TTC549 (cell line): ENCODE data around the gene LTC4S.

Source experiments
- FAIRE-seq: peaks from 2 replicates; lab custom pipeline; 2012; peaks lifted over from hg19 to GRCh38; lab: Jason Lieb, UNC

Gene LTC4S

DNA sequence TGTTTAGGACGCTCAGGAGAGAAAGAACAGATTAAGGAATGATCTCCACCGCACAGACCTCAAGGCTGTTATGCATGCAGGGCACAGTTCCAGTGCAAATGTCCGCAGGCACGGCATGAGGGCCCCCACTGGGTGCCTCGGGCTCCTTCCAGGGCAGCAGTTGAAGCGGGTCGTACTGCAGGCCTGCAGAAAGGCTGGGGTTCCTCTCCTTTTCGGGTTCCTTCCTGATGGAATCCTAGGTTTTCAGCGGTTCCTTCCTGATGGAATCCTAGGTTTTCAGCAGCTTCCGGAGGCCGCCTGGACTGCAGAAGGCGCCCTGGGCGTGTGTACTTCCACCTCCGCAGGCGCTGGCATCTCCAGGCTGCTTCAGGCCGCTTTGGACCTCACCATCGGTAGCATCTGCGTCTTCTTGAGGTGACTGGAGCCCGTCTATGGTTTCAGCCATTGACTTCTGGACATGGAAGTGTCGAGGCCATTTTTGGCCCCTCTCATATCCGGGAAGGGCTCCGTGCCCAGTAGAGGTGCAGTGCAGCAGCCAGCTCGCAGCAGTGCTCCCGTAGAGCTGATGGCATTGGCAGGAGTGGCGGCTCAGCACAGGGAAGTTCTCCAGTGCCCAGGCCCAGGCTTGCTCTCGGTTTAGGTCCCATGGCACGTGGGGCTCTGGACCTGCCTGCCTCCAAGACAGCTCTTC is 18.5 kb downstream of the LTC4S start:
- FAIRE-seq, result no peak

DNA sequence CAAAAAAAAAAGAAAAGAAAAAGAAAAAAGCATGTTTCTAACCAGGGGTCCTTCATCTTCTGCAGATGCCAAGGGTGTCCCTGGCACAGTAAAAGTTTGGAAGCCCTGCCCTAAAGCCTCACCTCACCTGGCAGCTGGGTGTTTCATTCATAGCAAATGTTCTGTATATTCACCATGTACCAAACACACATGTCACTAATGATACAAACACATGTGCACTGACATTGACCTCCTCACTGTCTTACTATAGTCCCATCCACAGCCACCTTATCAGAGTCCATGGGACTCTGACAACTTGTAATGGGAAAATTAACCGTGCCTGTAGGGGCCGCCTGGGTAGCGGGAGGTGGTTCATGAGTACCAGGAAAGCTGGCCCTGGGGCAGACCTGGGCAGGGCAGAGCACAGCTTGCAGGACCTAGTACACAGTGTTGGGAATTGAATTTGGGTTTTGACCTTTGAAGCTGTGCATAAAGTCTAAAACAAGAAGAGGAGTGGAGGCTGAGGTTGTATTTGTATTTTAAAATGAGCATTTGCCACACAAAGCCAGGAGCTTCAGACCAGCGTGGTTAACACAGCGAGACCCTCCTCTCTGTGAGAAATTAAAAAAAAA is 19.3 kb downstream of the LTC4S start:
- FAIRE-seq, result no peak

DNA sequence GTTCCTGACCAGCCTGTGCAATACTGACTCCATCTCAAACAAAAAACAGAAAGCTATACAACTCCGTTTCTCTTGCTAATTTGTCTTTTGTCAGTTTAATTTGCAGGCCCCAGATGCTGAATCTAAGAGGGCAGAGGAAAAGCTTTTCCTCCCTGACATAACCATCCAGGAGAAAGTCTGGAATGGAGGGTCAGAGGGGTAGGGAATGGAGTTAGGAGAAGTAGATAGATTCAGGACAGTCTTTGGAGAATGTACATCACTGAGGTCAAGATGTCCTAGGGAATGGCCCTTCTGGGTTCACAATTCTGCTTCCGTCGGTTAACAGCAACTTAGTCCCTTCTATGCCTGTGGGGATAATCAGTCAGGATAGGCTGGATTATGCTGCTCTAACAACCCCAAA is 20.3 kb downstream of the LTC4S start:
- FAIRE-seq, result no peak

DNA sequence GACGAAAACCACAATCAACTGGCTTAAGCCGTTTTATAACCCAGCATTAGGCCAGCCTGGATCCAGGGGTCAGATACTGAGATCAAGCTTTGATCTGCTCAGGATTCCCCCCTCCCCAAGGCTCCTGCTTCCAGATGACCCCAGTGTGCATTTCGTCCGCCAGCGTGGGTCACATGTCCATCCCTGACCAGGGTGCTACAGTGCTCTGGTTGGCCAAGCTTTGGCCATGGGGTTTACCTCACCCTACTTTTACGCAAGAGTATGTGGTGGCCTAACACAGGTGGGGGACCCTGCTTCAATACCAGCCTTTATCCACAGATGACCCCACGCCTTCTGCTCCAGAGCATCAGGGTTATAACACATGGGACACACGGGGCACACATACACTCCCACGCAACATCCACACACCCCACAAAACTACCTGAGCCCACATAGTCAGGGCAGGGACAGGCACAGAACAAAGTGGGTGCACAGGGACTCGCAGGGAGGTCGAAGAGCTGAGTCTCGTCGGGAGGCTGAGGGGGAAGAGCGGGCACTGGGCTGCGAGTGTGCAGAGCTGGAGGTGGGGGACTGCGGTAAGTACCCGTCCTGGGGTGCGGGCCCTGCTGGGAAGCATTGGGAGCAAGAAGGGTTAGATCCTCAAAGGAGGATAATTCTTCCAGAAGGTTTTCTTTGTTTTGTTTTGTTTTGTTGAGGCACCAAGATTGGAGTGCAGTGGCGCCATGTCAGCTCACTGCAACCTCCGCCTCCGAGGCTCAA is 21.9 kb downstream of the LTC4S start:
- no peak for FAIRE-seq

DNA sequence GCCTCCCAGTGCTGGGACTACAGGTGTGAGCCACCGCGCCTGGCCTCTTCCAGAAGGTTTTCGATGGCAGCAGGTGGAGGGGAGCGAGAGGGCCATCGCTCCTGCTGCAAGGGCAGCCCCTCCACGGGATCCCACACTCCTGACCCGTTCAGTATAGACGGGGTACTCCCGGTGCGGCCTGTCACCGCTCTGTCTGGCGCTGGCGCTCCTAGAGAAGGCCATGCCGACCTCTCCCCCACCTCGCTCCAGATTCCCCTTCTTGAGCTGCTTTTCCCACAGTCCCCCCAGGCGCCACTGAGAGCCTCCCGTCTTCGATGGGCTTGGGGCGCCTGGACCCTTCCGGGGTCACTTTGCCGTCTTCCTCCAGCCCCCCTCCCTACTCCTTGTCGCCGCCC is 22.6 kb downstream of the LTC4S start:
- no peak for FAIRE-seq

DNA sequence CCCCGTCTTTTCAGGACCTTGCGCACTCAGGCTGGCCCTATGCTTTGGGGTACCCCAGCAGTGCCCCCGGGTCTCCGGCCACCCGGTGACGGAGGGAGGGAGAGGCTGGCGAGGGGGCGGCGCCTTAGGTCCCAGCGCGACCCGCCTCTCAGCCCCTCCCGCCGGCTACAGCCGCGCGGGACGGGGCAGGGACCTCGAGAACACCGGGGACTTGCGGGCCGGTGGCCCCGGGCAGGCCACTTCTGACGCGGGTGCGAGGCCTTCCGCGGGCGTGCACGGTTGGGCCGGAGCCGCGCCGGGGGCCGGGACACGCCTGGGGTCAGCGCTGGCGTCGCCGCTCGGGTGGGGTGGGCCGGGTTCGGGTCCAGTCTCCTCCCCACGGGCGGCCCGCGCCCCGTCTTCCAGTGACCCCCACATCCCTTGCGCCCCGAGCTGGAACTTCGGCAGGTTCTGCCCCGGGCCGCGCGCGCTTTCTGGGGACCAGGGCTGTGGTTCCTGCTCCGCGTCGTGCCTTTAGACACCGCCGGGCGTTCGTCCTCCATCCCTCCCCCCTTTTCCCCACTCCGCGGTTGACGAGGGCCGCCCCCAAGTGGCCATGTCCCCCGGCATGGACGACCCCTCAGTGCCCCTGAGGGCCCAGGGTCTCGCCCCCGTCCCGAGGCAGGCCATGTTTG is 23.1 kb downstream of the LTC4S start:
- no peak for FAIRE-seq

DNA sequence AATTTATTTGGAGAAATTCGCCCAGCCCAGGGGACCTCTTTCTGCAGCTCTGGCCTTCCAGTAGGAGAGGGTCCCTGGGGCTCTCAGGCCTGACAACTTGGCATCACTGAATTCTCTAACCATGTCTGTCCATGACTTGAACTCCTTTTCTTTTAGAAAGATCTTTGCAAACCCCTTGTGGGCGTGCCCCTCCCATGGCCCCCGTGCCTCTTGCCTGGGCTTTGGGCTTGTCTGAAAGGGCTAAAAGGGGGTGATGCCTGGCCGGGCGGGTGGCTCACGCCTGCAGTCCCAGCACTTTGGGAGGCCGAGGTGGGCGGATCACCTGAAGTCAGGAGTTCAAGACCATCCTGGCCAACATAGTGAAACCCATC is 23.7 kb downstream of the LTC4S start:
- no peak for FAIRE-seq

DNA sequence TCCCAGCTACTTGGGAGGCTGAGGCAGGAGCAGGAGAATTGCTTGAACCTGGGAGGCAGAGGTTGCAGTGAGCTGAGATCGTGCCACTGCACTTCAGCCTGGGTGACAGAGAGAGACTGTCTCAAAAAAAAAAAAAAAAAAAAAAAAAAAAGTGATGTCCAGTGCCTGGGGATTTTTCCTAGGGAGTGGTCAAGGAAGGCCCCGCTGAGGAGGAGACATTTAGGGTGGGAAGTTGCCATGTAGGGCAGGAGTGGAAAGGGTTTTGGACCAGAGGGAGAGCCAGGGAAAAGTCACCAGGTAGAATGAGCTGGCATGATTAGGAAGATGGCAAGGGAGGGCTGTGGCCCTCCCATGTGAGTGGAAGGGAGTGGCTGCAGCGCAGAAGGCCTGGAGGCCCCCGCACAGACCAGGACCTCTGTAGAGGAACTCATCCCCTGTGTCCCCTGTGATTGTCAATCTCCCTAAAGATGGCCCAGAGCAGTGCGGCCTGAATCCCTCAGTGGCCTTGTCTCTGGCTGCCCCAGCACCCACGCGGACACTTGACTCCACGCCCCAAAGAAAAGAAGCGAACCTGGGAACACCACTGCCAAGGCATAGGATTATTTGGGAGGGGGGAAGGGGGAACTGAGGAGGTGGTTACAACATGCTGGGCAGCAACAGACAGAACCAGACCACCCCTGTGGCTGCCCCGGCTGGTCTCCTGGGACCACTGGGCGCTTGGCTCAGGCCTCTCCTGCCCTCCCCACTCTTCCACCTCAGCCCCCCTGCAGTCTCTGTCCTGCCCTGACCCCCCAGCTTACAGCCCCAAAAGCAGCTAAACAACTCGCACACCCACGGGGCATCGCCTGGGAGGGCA is 24.3 kb downstream of the LTC4S start:
- FAIRE-seq, result no peak

DNA sequence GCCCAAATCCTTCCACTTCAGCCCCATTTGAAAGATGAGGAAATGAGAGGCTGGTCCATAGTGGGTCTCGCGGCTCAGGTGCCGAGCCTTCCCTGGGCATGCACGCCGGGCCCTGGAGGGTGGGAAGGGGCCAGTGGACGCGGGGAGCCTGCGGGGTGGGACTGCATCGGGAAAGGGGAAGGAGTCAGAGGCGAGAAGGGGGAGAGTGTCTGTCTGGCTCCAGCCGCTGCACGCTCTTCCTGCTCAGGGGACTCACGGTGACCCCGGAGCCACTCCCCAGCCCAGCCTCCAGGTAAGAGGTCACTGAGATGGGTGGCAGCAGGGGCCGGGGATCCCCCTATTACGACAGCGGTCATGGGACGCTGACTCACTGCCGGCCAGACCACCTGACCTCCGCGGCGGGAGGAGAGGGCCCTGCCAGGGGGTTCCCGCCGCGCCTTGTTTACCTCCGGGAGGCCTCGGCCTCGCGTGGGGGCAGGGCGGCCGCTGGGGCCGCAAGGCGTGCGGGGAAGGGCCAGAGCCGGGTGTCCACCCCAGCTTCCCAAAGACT is 25.0 kb downstream of the LTC4S start:
- no peak for FAIRE-seq

DNA sequence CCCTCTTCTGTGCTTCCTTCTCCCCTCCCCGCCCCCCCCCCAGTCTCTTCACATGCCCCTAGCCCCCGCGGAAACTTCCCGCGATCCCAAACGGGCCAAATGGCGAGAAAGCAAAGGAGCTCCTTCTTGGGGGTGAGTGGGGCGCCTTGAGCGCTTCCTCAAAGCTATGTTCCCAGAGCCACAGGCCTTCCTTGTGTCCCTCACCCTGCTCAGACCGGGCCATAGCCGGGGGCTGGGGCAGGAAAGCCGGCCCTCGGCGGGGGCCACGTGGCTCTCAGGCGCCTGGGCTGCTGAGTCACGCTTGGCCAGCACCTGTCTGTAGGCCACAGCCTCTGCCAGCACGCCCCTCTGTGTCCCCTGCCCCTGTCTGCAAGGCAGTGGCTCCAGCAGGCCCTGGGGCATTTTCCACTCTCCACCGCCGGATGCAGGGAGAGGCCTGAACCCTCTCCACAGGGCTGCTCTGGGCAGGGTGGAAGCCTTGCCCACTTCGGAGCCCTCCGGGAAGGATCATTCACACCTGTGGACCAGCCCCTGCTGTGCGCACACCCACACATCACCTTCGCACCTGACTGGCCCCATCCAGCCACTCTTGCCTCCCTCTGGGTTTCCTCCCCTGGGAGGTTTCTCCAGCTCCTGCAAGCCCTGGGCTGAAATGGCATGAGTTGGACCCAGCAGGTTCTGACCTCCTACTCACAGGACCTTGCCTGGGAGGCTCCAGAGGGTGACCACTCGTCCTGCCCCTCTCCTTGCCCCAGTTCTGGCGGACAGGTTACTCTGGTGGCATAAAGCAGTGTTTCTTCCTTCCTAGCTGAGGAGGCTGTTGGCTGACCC is 25.7 kb downstream of the LTC4S start:
- FAIRE-seq, result no peak

DNA sequence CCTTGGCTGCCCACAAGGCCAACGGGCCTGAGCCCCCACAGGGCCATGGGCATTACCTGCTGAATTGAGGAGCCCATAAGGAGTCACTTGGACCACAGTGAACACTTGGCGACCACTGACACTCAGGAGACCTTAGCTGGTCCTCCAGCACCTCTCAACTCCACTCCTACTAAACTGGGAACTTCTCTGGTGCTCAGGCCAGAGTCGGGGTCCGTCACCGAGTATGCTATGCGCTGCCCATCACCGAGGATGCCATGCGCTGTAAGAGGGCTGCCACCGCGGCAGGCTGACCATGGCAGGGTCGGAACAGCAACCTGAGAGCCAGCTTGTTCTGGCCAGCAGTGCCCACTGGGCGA is 26.3 kb downstream of the LTC4S start:
- no peak for FAIRE-seq

DNA sequence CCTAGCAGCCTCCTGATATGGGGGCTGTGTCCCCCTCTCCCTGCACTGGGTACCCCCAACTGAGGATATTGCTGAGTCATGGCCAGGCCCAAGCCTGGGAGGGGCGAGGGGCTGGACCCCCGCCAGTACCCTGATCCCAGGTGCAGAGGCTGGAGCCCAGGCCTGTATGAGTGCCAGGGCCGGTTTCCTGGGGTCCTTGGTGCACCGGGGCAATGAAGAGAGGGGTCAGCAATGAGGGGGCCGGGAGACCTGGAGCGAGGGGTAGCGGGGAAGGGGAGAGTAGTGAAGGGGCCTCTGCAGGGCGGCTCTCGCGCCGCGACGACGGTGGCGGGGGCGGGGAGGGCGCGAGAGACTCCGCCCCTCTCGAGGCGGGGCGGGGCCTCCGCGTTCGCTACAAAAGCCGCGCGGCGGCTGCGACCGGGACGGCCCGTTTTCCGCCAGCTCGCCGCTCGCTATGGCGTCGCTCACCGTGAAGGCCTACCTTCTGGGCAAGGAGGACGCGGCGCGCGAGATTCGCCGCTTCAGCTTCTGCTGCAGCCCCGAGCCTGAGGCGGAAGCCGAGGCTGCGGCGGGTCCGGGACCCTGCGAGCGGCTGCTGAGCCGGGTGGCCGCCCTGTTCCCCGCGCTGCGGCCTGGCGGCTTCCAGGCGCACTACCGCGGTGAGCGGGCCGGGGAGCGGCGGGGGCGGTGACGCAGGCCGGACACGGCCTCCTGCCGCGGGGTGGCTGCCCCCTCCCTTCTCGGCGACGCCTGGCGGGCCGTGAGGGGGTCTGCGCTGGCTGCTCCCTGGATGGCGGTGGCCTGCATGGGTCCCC is 26.9 kb downstream of the LTC4S start, which contains the start of gene SQSTM1:
TSS of gene SQSTM1 (plus strand) at position 423 of the 815 bp plus-strand sequence. CDS start at position 455, 32 bp downstream.
- no peak for FAIRE-seq

DNA sequence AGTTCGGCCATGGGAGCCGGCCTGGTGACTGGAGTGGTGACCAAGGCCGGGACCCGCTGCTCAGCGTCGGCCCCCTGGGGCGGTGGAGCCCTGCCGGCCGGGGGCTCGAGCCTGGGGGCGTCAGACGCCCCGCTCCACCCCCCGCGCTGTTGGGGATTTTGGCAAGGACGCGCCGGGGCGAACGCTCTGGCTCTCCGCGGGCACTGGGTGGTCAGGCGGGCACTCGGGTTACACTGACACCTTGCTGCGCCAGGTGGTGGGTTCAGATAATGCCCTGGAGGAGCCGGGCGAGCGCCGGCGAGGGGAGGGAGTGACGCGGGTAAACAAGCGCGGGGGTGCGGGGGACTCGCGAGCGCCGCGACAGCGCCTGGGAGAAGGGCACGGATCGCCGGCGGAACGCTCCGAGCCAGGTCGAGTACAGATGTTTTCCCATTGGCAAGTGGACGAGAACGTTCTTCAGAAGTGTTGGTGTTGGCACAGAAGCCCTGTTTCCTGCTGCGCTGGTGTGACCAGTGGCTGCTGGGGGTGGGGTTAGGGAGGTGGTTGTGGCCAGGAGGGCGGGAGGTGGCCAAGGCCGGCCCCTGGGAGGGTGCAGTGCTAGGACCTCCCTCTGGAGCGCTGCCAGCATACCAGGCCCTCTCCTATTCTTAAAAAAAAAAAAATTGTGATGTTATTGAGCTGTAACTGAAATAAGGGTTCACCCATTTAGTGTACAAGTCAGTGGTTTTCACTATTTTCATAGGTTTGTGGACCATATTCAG is 27.7 kb downstream of the LTC4S start:
- FAIRE-seq, result no peak

DNA sequence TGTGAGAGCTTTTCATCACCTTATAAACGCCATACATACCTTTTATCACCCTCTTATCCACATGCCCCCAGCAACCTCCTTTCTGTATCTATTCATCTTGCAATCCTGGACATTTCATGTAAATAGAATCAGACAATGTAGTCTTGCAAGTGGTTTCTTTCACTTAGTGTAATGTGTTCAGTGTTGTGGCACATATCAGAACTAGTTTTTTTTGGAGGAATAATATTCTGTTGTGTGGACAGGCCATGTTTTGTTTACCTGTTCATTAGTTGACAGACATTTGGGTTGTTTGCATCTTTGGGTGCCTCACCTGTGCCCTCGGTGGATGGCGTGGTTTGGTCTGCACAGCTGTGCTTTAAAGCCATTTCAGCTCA is 28.3 kb downstream of the LTC4S start:
- FAIRE-seq, result no peak

DNA sequence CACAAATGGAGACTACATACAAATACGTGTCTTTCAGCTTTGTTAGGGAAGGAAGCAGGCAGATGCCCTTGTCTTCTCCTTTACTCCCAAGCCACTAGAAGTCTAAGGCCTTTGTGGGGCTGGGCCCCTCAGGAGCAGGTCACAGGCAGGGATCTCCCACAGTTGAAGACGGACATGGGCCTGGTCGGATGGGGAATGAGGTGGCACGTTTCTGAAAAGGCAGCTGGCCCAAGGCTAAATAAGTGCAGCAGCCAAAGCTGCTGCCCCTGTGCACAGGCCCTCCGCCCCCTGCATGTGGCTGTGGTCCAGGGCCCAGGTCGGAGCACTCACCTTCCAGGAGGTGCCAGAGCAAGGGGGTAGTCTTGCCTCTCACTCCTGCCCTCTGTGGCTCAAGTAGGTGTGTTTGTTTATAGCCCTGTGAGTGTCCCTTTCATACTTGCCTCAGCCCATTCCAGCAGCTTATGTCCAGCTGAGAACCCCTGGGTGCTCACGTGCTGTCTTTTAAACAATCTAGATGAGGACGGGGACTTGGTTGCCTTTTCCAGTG is 28.7 kb downstream of the LTC4S start:
- no peak for FAIRE-seq

DNA sequence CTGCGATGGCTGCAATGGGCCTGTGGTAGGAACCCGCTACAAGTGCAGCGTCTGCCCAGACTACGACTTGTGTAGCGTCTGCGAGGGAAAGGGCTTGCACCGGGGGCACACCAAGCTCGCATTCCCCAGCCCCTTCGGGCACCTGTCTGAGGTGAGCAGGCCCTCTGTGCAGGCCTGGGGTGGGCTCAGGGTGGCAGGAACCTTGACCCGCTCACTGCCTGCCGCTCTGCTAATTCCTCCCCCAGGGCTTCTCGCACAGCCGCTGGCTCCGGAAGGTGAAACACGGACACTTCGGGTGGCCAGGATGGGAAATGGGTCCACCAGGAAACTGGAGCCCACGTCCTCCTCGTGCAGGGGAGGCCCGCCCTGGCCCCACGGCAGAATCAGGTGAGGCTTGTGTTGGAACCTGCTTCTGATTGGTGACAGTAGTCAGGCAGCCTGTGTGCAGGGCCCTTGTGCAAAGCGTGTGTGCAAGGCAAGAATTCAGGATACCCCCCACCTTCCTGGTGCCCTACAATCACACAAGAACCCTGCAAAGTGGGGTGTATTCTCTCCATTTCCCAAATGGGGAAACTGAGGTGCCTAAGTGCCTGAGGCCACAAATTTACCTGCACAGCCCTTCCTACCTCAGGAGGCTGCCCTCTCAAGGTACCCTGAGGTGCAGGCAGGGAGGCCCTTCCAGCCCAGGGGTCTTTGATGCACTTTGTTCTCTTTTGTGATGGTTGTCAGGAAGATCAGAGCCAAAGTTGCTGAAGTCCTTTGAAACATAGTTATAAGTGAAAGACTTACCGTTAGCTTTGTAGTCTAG is 30.4 kb downstream of the LTC4S start:
- no peak for FAIRE-seq

DNA sequence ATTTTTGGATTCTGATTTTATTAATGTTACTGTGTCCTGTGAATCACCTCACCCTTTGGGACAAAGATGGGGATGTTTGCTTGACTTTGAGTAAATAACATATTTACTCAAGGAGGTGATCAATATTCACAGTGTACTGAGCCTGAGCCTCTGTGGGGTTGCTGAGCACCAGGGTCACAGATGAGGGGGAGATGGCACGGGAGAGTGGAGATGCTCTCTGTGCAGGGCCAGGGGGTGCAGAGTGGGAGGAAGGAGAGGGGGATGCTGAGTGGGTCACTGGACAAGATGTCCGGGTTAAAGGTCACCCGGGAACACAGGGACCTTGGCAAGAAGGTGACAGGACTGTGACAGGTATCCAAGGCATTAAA is 30.9 kb downstream of the LTC4S start:
- FAIRE-seq, result no peak

DNA sequence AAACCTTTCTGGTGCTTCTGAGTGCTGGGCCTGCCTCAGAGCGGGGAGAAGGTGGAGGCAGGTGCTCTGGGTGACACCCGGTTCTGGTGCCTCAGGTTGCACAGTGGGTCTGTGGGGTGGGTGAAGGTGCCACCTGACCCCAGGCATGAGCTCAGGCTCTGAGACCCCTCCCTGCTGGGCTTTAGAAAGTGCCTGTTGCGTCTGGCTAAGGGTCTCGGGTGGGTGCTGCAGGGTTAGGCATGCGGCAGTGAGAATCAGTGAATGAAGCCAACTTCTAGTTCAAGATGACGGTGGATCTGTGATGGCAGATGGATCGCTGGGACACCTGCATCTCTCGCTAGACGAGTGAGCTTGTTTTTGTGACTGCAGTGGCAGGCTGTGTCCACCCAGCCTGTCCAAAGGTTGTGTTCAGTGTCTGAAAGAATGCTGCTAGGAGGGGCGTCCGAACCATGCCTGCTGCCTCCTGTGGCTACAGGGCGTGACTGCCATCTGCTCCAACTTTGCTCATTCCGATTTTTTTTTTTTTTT is 31.9 kb downstream of the LTC4S start:
- FAIRE-seq, result no peak
